ENCODE measurements around the gene SETDB2.

GRCh38 chr13:49441846-49442245 is 2.2 kb upstream of the SETDB2 start:
- no peak for TF ChIP-seq SIN3A (IDR thresholded peaks at IDR 0.05; ENCODE audit: low read depth)
- TF ChIP-seq JUND (IDR thresholded peaks at IDR 0.05): no peak
- TF ChIP-seq CTCF (IDR thresholded peaks at IDR 0.05 in 2 of 3, conservative IDR thresholded peaks at IDR 0.05 in 1 of 3; ENCODE audit: borderline replicate concordance in 1 of 3, insufficient read depth in 1 of 3, low read depth in 2 of 3, low read length in 2 of 3): no peak
